ENCODE data around the gene OAS3.
"Not testable (repeated sequence)": the region's sequence is repeated elsewhere in the genome, so short reads cannot be mapped to it uniquely, and the experiment has no call there.

Gene OAS3

GRCh38 chr12:112987561-112987960 lies 49.3 kb downstream of the OAS3 start:
- no peak for DNase-seq

DNA sequence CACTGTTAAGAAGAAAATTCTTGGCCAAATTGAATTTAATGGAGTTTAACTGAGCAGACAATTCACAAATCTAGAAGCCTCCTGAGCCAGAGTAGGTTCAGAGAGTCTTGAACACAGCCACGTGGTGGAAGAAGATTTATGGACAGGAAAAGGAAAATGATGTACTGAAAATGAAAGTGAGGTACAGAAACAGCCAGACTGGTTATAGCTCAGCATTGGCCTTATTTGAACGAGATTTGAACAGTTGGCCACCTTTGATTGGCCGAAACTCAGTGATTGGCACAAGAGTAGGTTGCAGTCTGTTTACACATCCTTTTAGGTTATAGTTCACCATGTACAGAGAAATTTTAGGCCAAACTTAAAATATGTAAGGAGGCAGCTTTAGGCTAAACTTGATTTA lies 50.0 kb downstream of the OAS3 start:
- DNase-seq = no peak

DNA sequence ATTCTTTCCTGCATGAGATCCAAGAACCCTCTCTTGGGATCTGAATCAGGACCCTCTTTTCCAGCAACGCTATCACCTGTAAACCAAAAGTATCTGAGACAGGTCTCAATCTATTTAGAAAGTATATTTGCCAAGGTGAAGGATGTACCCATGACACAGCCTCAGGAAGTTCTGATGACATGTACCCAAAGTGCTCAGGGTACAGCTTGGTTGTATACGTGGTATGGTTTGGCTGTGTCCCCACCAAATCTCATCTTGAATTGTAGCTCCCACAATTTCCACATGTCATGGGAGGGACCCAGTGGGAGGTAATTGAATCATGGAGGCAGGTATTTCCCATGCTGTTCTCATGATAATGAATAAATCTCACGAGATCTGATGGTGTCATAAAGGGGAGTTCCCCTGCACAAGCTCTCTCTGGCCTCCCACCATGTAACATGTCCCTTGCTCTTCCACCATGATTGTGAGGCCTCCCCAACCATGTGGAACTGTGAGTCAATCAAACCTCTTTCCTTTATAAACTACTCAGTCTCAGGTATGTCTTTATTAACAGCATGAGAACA lies 50.6 kb downstream of the OAS3 start:
- DNase-seq = not testable (repeated sequence)

DNA sequence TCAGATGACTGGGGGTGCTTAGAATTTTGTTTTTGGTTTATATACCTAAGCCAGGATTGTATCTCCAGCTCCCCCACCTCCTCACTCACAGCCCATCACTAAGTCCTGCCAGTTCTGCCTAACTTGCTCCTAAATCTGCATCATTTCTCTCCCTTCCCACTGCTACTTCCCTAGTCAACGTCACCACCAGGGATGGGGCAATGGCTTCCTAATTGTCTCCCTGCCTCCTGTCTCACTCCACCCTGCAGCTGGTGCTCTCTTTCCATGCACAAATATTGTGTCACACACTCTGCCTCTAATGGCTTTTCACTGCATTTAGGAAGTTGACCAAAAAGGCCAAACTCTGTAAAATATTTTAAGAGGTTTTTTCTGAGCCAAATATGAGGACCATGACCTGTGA lies 51.5 kb downstream of the OAS3 start:
- no peak for DNase-seq

DNA sequence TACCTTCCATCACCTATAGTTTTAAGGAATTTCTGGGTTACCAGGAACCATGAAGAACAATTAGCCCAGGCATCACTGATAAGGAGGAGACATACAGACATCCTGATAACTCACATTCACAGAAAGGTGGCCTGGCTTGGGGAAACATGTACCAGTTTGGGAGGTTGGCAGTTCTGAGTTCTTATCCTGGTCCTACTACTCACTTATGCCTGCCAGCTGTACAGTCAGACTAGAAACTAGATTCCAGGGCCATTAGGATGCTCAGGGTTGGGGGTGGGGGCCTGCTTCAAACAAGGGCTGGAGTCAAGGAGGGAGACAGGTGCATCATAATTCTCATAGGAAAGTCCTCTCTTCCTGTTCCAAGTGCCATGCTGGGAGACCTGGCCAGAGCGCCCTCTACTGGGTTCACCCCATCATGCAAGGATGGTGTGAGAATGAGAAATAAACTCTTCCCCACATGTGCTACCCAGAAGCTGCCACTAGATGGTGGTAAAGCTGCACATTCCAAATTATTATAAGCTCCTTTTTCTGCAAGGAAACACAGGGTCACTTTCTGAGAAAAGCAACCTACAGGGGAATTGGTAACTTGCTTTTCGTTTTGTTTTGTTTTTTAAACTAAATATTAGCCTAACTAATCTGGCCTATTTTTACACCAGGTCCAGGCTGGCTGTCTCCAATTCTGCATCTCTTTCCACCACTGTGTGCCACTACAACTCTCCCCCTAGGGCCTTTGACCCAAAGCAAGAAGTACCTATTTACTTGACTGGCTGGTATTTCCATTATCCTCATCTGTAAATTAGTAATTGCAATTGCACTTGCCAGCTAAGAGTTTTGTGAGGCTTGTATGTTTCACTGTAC lies 54.5 kb downstream of the OAS3 start:
- DNase-seq = peak; percentile 25 to 52 (median 38)

GRCh38 chr12:112995008-112995407 lies 56.7 kb downstream of the OAS3 start:
- no peak for DNase-seq

DNA sequence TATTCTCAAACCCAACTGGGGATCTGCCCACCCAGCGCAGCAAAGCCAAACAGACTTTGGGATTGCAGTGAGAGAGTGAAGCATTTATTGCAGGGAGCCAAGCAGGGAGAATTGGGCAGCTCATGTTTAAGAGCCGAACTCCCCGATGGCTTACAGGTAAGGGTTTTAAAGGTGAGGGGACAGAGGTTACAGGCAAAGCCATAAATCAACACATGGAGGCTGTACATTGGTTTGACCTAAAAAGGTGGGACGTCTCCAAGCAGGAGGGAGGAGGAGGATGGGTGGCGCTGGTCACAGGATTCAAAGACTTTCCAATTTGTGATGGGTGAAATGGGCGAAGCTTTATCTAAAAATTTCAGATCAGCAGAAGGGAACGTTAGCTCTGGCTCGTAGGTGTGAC lies 58.2 kb downstream of the OAS3 start:
- DNase-seq = no peak

GRCh38 chr12:112997506-112997905 lies 59.2 kb downstream of the OAS3 start:
- DNase-seq = no peak

- no peak for DNase-seq
These were observed 60.9 kb downstream of the OAS3 start for GRCh38 chr12:112998987-112999767.

DNA sequence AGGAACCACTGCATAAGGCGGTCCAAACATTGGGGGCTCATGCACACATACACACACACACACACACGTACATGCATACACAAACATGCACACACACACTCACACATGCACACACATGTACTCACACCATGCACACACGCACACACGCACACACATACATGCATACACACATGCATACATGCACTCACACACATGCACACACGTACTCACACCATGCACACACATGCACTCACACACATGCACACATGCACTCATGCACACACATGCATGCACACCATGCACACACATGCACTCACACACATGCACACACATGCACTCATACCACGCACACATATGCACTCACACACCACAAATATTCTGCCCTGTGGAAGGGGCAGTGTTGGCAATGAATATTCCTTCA lies 62.2 kb downstream of the OAS3 start:
- DNase-seq = no peak

DNA sequence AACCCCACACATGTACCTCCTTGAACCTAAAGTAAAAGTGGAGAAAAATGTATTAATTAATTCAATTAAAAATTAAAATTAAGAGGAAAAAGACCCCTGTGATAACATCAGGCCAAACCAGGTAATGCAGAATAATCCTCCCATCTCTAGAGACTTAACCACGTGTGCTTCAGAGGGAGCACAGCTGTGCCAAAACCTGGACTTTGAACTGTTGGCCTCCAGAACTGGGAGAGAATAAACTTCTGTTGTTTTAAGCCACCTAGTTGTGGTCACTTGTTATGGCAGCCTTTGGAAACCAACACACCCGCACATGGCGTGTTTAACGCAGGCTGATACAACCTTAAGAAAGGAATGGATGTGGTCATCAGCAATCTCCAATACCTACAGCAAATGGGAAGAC lies 63.9 kb downstream of the OAS3 start:
- DNase-seq = no peak

DNA sequence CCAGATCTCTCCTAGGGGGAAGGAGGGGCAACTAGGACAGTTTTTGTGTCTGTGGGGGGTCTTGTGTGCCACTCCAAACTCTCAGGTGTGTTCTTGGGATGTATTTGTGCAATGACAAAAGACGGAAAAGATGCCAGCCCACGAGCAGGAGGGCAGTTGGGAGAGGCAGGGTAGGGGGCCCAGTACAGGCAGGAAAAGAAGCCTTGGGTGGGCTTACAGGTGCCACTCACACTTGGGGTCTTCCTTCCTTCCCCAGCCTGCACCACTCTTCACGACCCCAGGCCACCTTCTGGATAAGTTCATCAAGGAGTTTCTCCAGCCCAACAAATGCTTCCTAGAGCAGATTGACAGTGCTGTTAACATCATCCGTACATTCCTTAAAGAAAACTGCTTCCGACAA lies 64.4 kb downstream of the OAS3 start:
- DNase-seq = no peak

DNA sequence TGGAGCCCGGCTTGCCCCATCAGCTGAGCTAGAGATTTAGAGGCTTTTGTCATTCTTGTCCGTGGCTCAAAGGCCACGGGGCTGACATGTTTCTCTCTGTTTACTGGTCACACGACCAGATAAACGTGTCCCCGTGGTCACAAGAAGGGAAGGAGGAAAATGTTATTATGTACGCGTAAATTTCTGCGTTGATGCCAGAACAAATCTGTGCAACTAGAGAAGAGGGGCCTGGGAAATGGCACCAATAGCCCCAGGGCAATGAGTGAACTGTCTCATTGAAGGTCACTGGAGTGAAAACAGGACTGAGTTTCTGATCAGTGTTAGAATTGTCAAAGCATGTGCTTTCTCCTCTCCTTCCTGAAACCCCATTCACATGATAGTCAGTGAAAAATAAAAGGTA lies 65.4 kb downstream of the OAS3 start:
- DNase-seq = no peak

DNA sequence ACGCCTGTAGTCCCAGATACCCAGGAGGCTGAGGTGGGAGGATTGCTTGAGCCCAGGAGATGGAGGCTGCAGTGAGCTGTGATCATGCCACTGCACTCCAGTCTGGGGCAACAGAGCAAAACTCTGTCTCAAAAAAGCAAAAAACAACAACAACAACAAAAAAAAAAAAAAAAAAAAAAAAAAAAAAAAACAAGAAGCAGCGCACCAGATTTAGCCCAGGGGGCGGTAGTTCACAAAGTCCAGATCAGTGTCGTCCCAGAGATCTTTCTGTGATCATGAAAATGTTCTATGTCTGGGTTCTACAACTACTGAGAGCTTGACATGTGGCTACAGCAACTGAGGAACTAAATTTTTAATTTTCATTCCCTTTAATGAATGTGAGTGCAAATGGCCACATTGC lies 67.5 kb downstream of the OAS3 start:
- no peak for DNase-seq

- no peak for DNase-seq
These were observed 67.9 kb downstream of the OAS3 start for GRCh38 chr12:113006206-113006605.

GRCh38 chr12:113006641-113007040 lies 68.4 kb downstream of the OAS3 start:
- DNase-seq = no peak

GRCh38 chr12:113007166-113007565 lies 68.9 kb downstream of the OAS3 start:
- no peak for DNase-seq

DNA sequence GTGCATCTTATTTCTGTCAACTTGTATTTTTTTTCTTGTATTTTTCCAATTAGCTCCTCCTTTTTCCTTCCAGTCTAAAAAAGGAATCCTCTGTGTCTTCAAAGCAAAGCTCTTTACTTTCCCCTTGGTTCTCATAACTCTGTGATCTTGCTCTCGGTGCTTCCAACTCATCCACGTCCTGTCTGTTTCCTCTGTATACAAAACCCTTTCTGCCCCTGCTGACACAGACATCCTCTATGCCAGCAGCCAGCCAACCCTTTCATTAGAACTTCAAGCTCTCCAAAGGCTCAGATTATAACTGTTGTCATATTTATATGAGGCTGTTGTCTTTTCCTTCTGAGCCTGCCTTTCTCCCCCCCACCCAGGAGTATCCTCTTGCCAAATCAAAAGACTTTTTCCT lies 72.4 kb downstream of the OAS3 start:
- DNase-seq = no peak

GRCh38 chr12:113014565-113014964 lies 76.3 kb downstream of the OAS3 start:
- DNase-seq = no peak

DNA sequence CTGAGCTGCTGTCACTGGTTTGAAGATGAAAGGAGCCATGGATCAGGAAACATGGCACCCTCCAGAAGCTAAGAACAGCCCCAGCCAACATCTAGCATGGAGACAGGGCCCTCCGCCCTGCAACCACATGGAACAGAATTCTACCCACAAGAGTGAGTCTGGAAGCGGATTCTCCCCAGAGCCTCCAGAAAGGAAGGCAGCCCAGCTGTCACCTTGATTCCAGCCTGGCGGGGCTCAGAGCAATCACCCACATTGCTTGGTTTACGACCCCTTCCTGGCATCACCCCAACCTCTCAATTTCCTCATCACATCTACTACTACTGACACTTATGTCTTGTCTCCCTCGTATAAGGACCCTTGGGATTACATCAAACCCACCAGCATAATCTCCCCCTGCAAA lies 78.5 kb downstream of the OAS3 start:
- no peak for DNase-seq

- DNase-seq = no peak
These were observed 80.8 kb downstream of the OAS3 start for GRCh38 chr12:113019025-113019424.

DNA sequence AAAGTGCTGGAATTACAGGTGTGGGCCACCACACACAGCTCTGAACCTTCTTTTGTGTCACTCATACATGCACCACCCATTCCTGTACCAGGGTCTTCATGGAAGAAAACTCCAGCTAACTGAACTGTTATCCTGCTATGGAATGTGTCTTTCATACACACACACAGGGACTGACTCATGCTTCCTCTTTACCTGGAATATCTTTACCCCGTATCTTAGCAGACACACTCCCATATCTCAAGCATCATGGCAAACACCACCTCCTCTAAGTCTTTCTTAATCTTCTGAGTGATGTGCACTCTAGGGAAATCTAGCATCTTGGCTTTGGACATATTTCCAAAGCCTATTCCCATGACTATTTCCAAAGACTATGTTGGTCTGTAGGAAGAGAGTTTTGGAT lies 83.2 kb downstream of the OAS3 start:
- no peak for DNase-seq
